K562 (cell line): ENCODE results near the gene COMMD10. TPM values are rescaled to one million over a fixed set of nuclear protein-coding genes. Genes with fewer than 3 reads are reported as not detected.
A peak's percentile ranks its signal among the peaks of the same experiment; 100 is the strongest.

Experiments used
- ATAC-seq: fragments of 200-7000 bp; cut with Tn5 transposase; 3 replicates; pipeline ENCODE4 v1.9.1; 2020; ENCODE audit warnings: moderate library complexity
- BruUV-seq: library from RNA; stranded (reverse); fragments of 400-500 nt; replicated peaks from 2 replicates; lab custom pipeline; 2021; lab: Mats Ljungman, UMichigan
- CTCF ChIA-PET: fragments of 300-600 bp; formaldehyde crosslinking; extraction: SDS; loops from one replicate; lab custom pipeline; 2021; ENCODE audit warnings: low intra/inter-chr PET ratio; lab: Yijun Ruan, JAX
- POLR2A ChIA-PET: fragments of 300-600, 350-650 bp; sonication (Branson Sonifier 250); formaldehyde crosslinking; extraction: SDS; loops from one replicate; lab custom pipeline; 2021; ENCODE audit warnings: antibody characterized with exemption, inconsistent platforms; lab: Yijun Ruan, JAX
- DNase-seq, 4 experiments: peaks; one replicate each; pipeline versions ENCODE4 v3.0.0 to v3.0.0-alpha.2; 2011 to 2018; ENCODE audit warnings: low spot score in 3 of 4, mixed read lengths in 3 of 4; ENCODE audit errors: extremely low read depth in 1 of 4
- FAIRE-seq: peaks from 2 replicates; lab custom pipeline; 2011; peaks lifted over from hg19 to GRCh38; lab: Jason Lieb, UNC
- H2AFZ ChIP-seq: 2 replicates; pipeline ENCODE4 v1.6.0; 2011; ENCODE audit warnings: low read depth, low read length, control low read depth, inconsistent platforms
- H3K27ac ChIP-seq: fragments of 200-600 bp; 3 replicates; pipeline ENCODE4 v1.8.0; 2011; ENCODE audit warnings: low read depth, mild to moderate bottlenecking, control low read depth, inconsistent platforms, low read length, moderate library complexity, mixed read lengths; ENCODE audit errors: extremely low read depth
- H3K27me3 ChIP-seq, 2 experiments: fragments of 300-600 bp in 1 of 2; 2 replicates in 1 of 2; 3 replicates in 1 of 2; pipeline versions ENCODE4 v1.6.0 to v1.8.0; 2011; ENCODE audit warnings: inconsistent platforms in 2 of 2, low read length in 2 of 2, mild to moderate bottlenecking in 1 of 2, mixed read lengths in 1 of 2, moderate library complexity in 1 of 2; ENCODE audit not compliant: control insufficient read depth in 2 of 2, insufficient read depth in 2 of 2
- H3K36me3 ChIP-seq: fragments of 300-600 bp; 3 replicates; pipeline ENCODE4 v1.8.0; 2011; ENCODE audit warnings: mild to moderate bottlenecking, low read length, inconsistent platforms; ENCODE audit not compliant: control insufficient read depth, insufficient read depth
- H3K4me1 ChIP-seq, 2 experiments: fragments of 200-600 bp in 1 of 2; replicated peaks in 1 of 2; 2 replicates in 1 of 2; 3 replicates in 1 of 2; pipeline versions ENCODE4 v1.5.1 to v1.8.0; 2011; ENCODE audit warnings: inconsistent platforms in 2 of 2, low read length in 2 of 2, mild to moderate bottlenecking in 1 of 2, mixed read lengths in 1 of 2, moderate library complexity in 1 of 2; ENCODE audit not compliant: control insufficient read depth in 2 of 2, insufficient read depth in 2 of 2
- H3K4me2 ChIP-seq: 2 replicates; pipeline ENCODE4 v1.6.1; 2011; ENCODE audit warnings: low read length, control low read depth, inconsistent platforms, mixed read lengths; ENCODE audit not compliant: insufficient read depth
- H3K4me3 ChIP-seq: fragments of 200-600 bp; sonication (generic), shearing (Covaris generic); 2 replicates; pipeline ENCODE4 v1.5.1; 2016; ENCODE audit warnings: control low read depth, inconsistent platforms
- H3K79me2 ChIP-seq: fragments of 200-600 bp; 3 replicates; pipeline ENCODE4 v1.8.0; 2011; ENCODE audit warnings: low read length, inconsistent platforms; ENCODE audit not compliant: control insufficient read depth, insufficient read depth
- H3K9ac ChIP-seq, 2 experiments: 2 replicates each; pipeline versions ENCODE4 v1.6.0 to v1.6.1; 2011; ENCODE audit warnings: low read depth in 2 of 2, low read length in 2 of 2, control low read depth in 1 of 2, inconsistent platforms in 1 of 2, mild to moderate bottlenecking in 1 of 2, mixed read lengths in 1 of 2; ENCODE audit not compliant: insufficient read depth in 1 of 2
- H3K9me1 ChIP-seq: one replicate; pipeline ENCODE4 v1.6.0; 2011; ENCODE audit warnings: inconsistent platforms, mild to moderate bottlenecking, low read length, moderate library complexity; ENCODE audit not compliant: control insufficient read depth, insufficient read depth
- H3K9me3 ChIP-seq: replicated peaks from 2 replicates; pipeline ENCODE4 v1.5.1; 2011; ENCODE audit warnings: low read depth, low read length, inconsistent platforms; ENCODE audit not compliant: control insufficient read depth, insufficient read depth
- H4K20me1 ChIP-seq: replicated peaks from 2 replicates; pipeline ENCODE4 v1.6.1; 2011; ENCODE audit warnings: low read length, inconsistent platforms, mixed read lengths; ENCODE audit not compliant: control insufficient read depth, insufficient read depth
- BCOR ChIP-seq: fragments of 450-650 bp; IDR thresholded peaks from 2 replicates; pipeline ENCODE4 v1.6.1; 2016
- CHD2 ChIP-seq: IDR thresholded peaks from 2 replicates; pipeline ENCODE4 v1.6.1; 2011; ENCODE audit warnings: low read depth, low read length
- KDM1A ChIP-seq, 2 experiments: fragments of 450-650 bp; IDR thresholded peaks; 2 replicates each; pipeline ENCODE4 v1.6.1; 2016; ENCODE audit warnings: mild to moderate bottlenecking in 2 of 2
- MAFF ChIP-seq: IDR thresholded peaks from 2 replicates; pipeline ENCODE4 v1.6.1; 2012; ENCODE audit warnings: low read length, improper control_type of control experiment
- RBM25 ChIP-seq: fragments of 200-400 bp; formaldehyde crosslinking; IDR thresholded peaks from 2 replicates; pipeline ENCODE4 v1.6.1; 2018; ENCODE audit warnings: low read length, low read depth, moderate library complexity; ENCODE audit not compliant: severe bottlenecking
- WGBS: fragments of 100-300 bp; shearing (Covaris generic); methylation state at CpG from one replicate; pipeline ENCODE4 v1.1.6; 2016; ENCODE audit warnings: low coverage, mixed read lengths; ENCODE audit not compliant: insufficient coverage; ENCODE audit errors: missing lambda C conversion rate; 5-methylcytosine and 5-hydroxymethylcytosine counted together
- in situ Hi-C: fragments of 300-500 bp; cut with MboI; formaldehyde crosslinking; loops from 4 replicates; pipeline ENCODE4 v1.15.0; 2018; ENCODE audit warnings: inconsistent platforms, mixed read lengths
- intact Hi-C: fragments of 100-400 bp; cut with micrococcal nuclease; formaldehyde crosslinking; loops from 2 replicates; pipeline ENCODE4 v1.14.2; 2022
- polyA plus RNA-seq, 8 experiments: library from polyadenylated mRNA; depleted of rRNA in 4 of 8; stranded (reverse) in 5 of 8; unstranded in 3 of 8; fragments of >200 nt; fragmentation: Nextera tagmentation in 2 of 8; fragmentation: Illumina TruSeq in 1 of 8; extraction: Ambion mirVana in 2 of 8; extraction: Trizol in 1 of 8; gene quantifications; 2 replicates each; pipeline versions ENCODE4 v1.2.1 to v1.2.3, GENCODE V29; 2011 to 2014; ENCODE audit warnings: inconsistent platforms in 1 of 8, missing spikeins in 1 of 8
- total RNA-seq, 7 experiments: library from RNA; depleted of rRNA in 6 of 7; stranded (reverse); fragments of >200 nt in 6 of 7; fragmentation: Illumina TruSeq in 2 of 7; extraction: Trizol in 2 of 7; gene quantifications; 2 replicates each; pipeline versions ENCODE4 v1.2.1 to v1.2.3, GENCODE V29; 2011 to 2021; ENCODE audit warnings: low replicate concordance in 1 of 7

The COMMD10 gene
- total and polyA plus RNA-seq, 9 of the 15 experiments (the other 6 are each of a cell fraction or from before 2014, with no cell fraction given) = 17.9 to 101 (median 28.0) TPM

DNA sequence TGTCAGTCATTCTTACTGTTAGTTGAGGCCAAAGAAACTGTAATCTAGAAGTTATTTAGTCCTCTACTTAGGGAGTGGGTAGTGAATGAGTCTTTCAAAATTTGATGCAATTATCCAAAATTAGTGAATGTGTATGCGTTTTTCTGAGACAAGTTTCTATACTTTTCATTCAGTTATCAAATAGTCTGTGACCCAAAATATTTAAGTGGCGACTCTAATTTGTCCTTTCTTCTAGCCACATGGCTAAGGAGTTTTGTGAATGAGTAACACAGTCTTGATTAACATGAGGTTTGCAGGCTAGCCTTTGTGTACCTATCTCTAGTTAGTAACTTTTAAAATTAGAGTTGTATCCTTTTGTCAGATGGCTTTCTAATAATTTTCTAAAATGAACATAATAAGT, 45.6 kb downstream of the COMMD10 start:
- no peaks in the 10 kb centered on the region for H3K4me1 ChIP-seq
- no peak for TF ChIP-seq MAFF
- TF ChIP-seq KDM1A (IDR thresholded peaks at IDR 0.05) = no peak
- ChIA-PET CTCF (no interaction called here), POLR2A (no interaction called here)
- 4% methylated on average over 2 of the region's 2 CpGs for WGBS
- no peak overlapping the region for H3K27ac ChIP-seq
- H3K9ac ChIP-seq = no peak overlapping the region
- no peaks in the 10 kb centered on the region for H3K36me3 ChIP-seq
- H4K20me1 ChIP-seq = no peaks in the 10 kb centered on the region
- FAIRE-seq (no peak), DNase-seq (no peak), ATAC-seq (no peak)
- no peaks in the 10 kb centered on the region for H3K79me2 ChIP-seq
- in situ Hi-C loops (loop anchor here (25.0 kb wide), 1 partner anchor 807 kb away; no protein-coding TSS in a partner anchor), intact Hi-C loops (loop anchor here (10.0 kb wide), 2 partner anchors 364 to 424 kb away; no protein-coding TSS in a partner anchor)
- no peaks in the 10 kb centered on the region for H3K9me3 ChIP-seq
- H3K4me2 ChIP-seq = no peak overlapping the region
- no peaks in the 10 kb centered on the region for H3K27me3 ChIP-seq
- H3K9me1 ChIP-seq = no peaks in the 10 kb centered on the region
- no TSS peak for BruUV-seq
- H2AFZ ChIP-seq = no peak overlapping the region
- no peak overlapping the region for H3K4me3 ChIP-seq

DNA sequence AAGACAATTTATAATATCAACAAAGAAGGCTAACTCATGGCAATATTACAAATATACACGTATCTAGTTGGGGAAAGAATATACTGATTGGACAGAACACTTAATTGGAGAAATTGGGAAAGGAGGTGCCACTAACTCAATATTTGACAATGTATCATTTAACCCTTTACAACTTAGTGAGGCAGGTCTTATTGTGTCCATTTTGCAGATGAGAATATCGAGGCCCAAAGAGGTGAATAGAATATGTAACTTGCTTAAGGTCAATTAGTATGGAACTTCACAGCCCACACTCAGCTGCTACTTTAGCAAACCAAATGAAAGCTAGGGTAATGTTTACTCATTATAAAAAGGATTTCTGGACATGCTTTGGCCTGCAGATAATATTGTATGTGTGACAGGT, 46.2 kb downstream of the COMMD10 start:
- Histone ChIP-seq H3K9me1 (no peaks in the 10 kb centered on the region), H3K36me3 (no peaks in the 10 kb centered on the region), H2AFZ (no peak overlapping the region), H3K4me3 (no peak overlapping the region), H3K79me2 (no peaks in the 10 kb centered on the region), H3K27ac (no peak overlapping the region), H3K4me1 (no peaks in the 10 kb centered on the region), H3K9me3 (no peaks in the 10 kb centered on the region), H4K20me1 (no peaks in the 10 kb centered on the region), H3K9ac (no peak overlapping the region), H3K4me2 (no peak overlapping the region), H3K27me3 (no peaks in the 10 kb centered on the region)
- CTCF ChIA-PET = no interaction called here
- POLR2A ChIA-PET = no interaction called here
- BruUV-seq = no TSS peak
- no peak for ATAC-seq
- in situ Hi-C loops = loop anchor here (25.0 kb wide), 1 partner anchor 806 kb away; no protein-coding TSS in a partner anchor
- 46% methylated on average over 2 of the region's 2 CpGs for WGBS
- DNase-seq = no peak
- TF ChIP-seq RBM25 = peak; percentile 69
- TF ChIP-seq BCOR = 0 out of 2 replicates have a peak, but pooled peaks have one; percentile 9
- TF ChIP-seq CHD2 = no peak
- intact Hi-C loops = loop anchor here (10.0 kb wide), 2 partner anchors 364 to 424 kb away; no protein-coding TSS in a partner anchor
- FAIRE-seq = no peak
